Adrenal gland (tissue), 5 donors: ENCODE measurements around the gene IQCC.

Experiments
- POLR2A ChIP-seq, 2 donors: fragments of 450-650 bp; IDR thresholded peaks; one replicate each; pipeline ENCODE4 v1.6.1; 2017; ENCODE audit warnings: antibody characterized with exemption in 2 of 2, mild to moderate bottlenecking in 2 of 2, moderate library complexity in 1 of 2
- TF ChIP-seq, protein P1 (sequence below), 6 experiments: fragments of 450-650 bp in 4 of 6; fragments of 200-600 bp in 2 of 6; sonication (generic) in 1 of 6; IDR thresholded peaks; 1 replicate in 5 of 6; 2 replicates in 1 of 6; pipeline versions ENCODE4 v1.5.1 to v1.8.0; 2016 to 2021; ENCODE audit warnings: antibody characterized with exemption in 6 of 6, mild to moderate bottlenecking in 2 of 6, moderate library complexity in 1 of 6
- donor health status: DM: no; HTN: no; CAD: no.

DNA sequence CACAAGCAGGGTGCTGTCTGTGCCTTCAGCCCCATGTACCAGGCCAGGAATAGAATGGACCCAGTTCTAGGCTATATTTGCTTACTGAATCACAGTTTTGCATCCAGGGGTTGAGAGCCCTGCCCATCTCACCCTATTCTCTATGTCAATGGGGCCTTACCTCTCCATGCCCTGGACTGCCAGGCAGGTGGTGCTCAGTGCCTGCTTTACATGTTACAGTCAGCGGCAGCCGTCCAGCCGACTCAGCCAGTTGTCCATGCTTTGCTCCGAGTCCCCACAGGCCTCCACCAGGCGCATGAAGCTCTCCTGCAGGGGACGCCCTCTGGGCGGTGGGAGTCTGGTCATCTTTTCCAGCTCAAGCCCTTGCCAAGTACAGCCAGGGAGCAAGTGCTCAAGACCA is 29.3 kb downstream of the IQCC start:
- TF ChIP-seq, protein P1, sequence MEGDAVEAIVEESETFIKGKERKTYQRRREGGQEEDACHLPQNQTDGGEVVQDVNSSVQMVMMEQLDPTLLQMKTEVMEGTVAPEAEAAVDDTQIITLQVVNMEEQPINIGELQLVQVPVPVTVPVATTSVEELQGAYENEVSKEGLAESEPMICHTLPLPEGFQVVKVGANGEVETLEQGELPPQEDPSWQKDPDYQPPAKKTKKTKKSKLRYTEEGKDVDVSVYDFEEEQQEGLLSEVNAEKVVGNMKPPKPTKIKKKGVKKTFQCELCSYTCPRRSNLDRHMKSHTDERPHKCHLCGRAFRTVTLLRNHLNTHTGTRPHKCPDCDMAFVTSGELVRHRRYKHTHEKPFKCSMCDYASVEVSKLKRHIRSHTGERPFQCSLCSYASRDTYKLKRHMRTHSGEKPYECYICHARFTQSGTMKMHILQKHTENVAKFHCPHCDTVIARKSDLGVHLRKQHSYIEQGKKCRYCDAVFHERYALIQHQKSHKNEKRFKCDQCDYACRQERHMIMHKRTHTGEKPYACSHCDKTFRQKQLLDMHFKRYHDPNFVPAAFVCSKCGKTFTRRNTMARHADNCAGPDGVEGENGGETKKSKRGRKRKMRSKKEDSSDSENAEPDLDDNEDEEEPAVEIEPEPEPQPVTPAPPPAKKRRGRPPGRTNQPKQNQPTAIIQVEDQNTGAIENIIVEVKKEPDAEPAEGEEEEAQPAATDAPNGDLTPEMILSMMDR (IDR thresholded peaks at IDR 0.05), result no peak
- TF ChIP-seq POLR2A (IDR thresholded peaks at IDR 0.05), result no peak
